GM12878 (cell line): ENCODE measurements around the gene JCHAIN. TPM values are rescaled to one million over a fixed set of nuclear protein-coding genes. Genes with fewer than 3 reads are reported as not detected.

Experiments
- ATAC-seq: fragments of 200-7000 bp; cut with Tn5 transposase; 3 replicates; pipeline ENCODE4 v1.9.1; 2020; ENCODE audit warnings: mild to moderate bottlenecking, moderate library complexity
- BruUV-seq: library from RNA; stranded (reverse); fragments of 400-500 nt; replicated peaks from 2 replicates; lab custom pipeline; 2021; lab: Mats Ljungman, UMichigan
- CTCF ChIA-PET: fragments of 300-600 bp; sonication (Branson Sonifier 250); formaldehyde crosslinking; extraction: SDS; loops from one replicate; lab custom pipeline; 2021; ENCODE audit warnings: inconsistent platforms; lab: Yijun Ruan, JAX
- POLR2A ChIA-PET: fragments of 350-600 bp; formaldehyde crosslinking; extraction: SDS; loops from one replicate; lab custom pipeline; 2021; ENCODE audit warnings: inconsistent platforms; lab: Charles Lee
- RAD21 ChIA-PET: fragments of 300-600 bp; sonication (Branson Sonifier 250); formaldehyde crosslinking; loops from one replicate; lab custom pipeline; 2023; ENCODE audit warnings: antibody characterized with exemption; ENCODE audit not compliant: unreplicated experiment; lab: Charles Lee
- SMC1A ChIA-PET: fragments of 300-600 bp; sonication (Branson Sonifier 250); formaldehyde crosslinking; loops from one replicate; lab custom pipeline; 2023; ENCODE audit not compliant: unreplicated experiment, uncharacterized antibody; lab: Charles Lee
- DNase-seq: peaks from one replicate; pipeline ENCODE4 v3.0.0-alpha.2; 2011; ENCODE audit warnings: low read depth, low spot score
- FAIRE-seq: peaks from 3 replicates; lab custom pipeline; 2011; peaks lifted over from hg19 to GRCh38; lab: Jason Lieb, UNC
- H2AFZ ChIP-seq: 2 replicates; pipeline ENCODE4 v1.6.0; 2011; ENCODE audit warnings: low read depth, low read length, control low read depth; ENCODE audit not compliant: control insufficient read depth
- H3K27ac ChIP-seq: 2 replicates; pipeline ENCODE4 v1.5.1; 2011; ENCODE audit warnings: control low read depth; ENCODE audit not compliant: control insufficient read depth, insufficient read depth
- H3K27me3 ChIP-seq, 2 experiments: replicated peaks in 1 of 2; 2 replicates each; pipeline versions ENCODE4 v1.6.0 to v1.6.1; 2011; ENCODE audit warnings: low read length in 1 of 2; ENCODE audit not compliant: control insufficient read depth in 2 of 2, insufficient read depth in 2 of 2
- H3K36me3 ChIP-seq, 2 experiments: 2 replicates each; pipeline ENCODE4 v1.5.1; 2011; ENCODE audit warnings: low read length in 1 of 2; ENCODE audit not compliant: control insufficient read depth in 2 of 2, insufficient read depth in 2 of 2
- H3K4me1 ChIP-seq: 2 replicates; pipeline ENCODE4 v1.6.1; 2011; ENCODE audit warnings: mild to moderate bottlenecking, low read length, moderate library complexity, mixed read lengths; ENCODE audit not compliant: control insufficient read depth, insufficient read depth
- H3K4me2 ChIP-seq: 2 replicates; pipeline ENCODE4 v1.6.0; 2011; ENCODE audit warnings: control low read depth; ENCODE audit not compliant: control insufficient read depth, insufficient read depth
- H3K4me3 ChIP-seq: fragments of 200-600 bp; sonication (generic); 2 replicates; pipeline ENCODE4 v1.5.1; 2016
- H3K79me2 ChIP-seq: 2 replicates; pipeline ENCODE4 v1.6.0; 2011; ENCODE audit warnings: low read length; ENCODE audit not compliant: control insufficient read depth, insufficient read depth
- H3K9ac ChIP-seq: 2 replicates; pipeline ENCODE4 v1.8.0; 2011; ENCODE audit warnings: low read length, control low read depth, mixed read lengths; ENCODE audit not compliant: control insufficient read depth, insufficient read depth
- H3K9me3 ChIP-seq: replicated peaks from 3 replicates; pipeline ENCODE4 v1.5.1; 2011; ENCODE audit warnings: mild to moderate bottlenecking, low read length; ENCODE audit not compliant: control insufficient read depth, insufficient read depth
- H4K20me1 ChIP-seq: 2 replicates; pipeline ENCODE4 v1.6.0; 2011; ENCODE audit not compliant: control insufficient read depth, insufficient read depth
- WGBS: methylation state at CpG from one replicate; pipeline ENCODE4 v1.1.6; 2016; ENCODE audit warnings: low lambda C conversion rate; ENCODE audit not compliant: insufficient replicate concordance, insufficient coverage; ENCODE audit errors: missing lambda C conversion rate; 5-methylcytosine and 5-hydroxymethylcytosine counted together
- in situ Hi-C: fragments of 300-500 bp; cut with MboI; formaldehyde crosslinking; loops from 9 replicates; pipeline ENCODE4 v1.14.3; 2018; ENCODE audit warnings: mixed read lengths
- intact Hi-C: fragments of 100-400 bp; cut with micrococcal nuclease; formaldehyde crosslinking; loops from one replicate; pipeline ENCODE4 v1.14.2; 2022; ENCODE audit not compliant: unreplicated experiment
- polyA plus RNA-seq, 11 experiments: library from polyadenylated mRNA; depleted of rRNA in 4 of 11; unstranded in 6 of 11; stranded (reverse) in 5 of 11; fragments of >200 nt; fragmentation: Nextera tagmentation in 4 of 11; fragmentation: Illumina TruSeq in 1 of 11; extraction: Ambion mirVana in 4 of 11; extraction: Trizol in 1 of 11; gene quantifications; 1 replicate in 1 of 11; 2 replicates in 10 of 11; pipeline versions ENCODE4 v1.2.1 to v1.2.3, GENCODE V29; 2011 to 2016; ENCODE audit warnings: inconsistent platforms in 2 of 11, missing spikeins in 2 of 11, low read depth in 1 of 11
- total RNA-seq, 4 experiments: library from RNA; depleted of rRNA in 3 of 4; stranded (reverse); fragments of >200 nt in 3 of 4; fragmentation: Illumina TruSeq in 1 of 4; extraction: Trizol in 1 of 4; gene quantifications; 2 replicates each; pipeline versions ENCODE4 v1.2.1 to v1.2.3, GENCODE V29; 2013 to 2021
- TF ChIP-seq, protein P1 (sequence below): fragments of 450-650 bp; IDR thresholded peaks from 2 replicates; pipeline ENCODE4 v1.6.1; 2016; ENCODE audit warnings: mild to moderate bottlenecking, moderate library complexity, borderline replicate concordance

JCHAIN gene
- total and polyA plus RNA-seq, 10 of the 15 experiments (the other 5 are each of a cell fraction or from before 2014, with no cell fraction given) = 188 to 1,045 (median 486) TPM

DNA sequence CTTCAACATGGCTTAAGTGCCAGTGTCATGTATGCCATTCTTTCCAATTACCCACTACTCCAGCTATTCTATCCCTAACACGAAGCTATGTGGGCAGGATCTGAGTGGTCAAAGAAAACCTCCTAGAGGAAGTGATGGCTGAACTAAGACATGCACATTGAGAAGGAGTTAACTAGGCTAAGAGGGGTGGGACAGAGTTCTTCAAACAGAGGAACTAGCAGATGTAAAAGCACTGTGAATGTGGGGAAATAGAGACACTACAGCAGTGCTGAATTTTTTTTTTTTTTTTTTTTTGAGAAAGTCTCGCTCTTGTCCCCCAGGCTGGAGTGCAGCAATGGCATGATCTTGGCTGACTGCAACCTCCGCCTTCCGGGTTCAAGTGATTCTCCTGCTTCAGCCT is 6.2 kb downstream of the JCHAIN start:
- WGBS = 86% methylated on average over 4 of the region's 4 CpGs
- ATAC-seq = peak; percentile 45
- no peak overlapping the region for H3K27ac ChIP-seq
- ChIA-PET RAD21 (interaction anchor here (0.6 to 2.2 kb wide), 5 partner anchors 25 to 407 kb away, joined by 3 to 7 read pairs (median 3); no protein-coding TSS in a partner anchor), CTCF (interaction anchor here (0.6 to 1.8 kb wide), 3 partner anchors 9 to 17 kb away, joined by 4 read pairs; no protein-coding TSS in a partner anchor), POLR2A (interaction anchor here (0.7 kb wide), 1 partner anchor 159 kb away, joined by 4 read pairs; no protein-coding TSS in a partner anchor), SMC1A (interaction anchor here (1.2 to 13.0 kb wide), 4 partner anchors 19 to 74 kb away, joined by 3 to 170 read pairs (median 6); no protein-coding TSS in a partner anchor)
- in situ Hi-C loops = no loop called here
- H3K4me2 ChIP-seq = 0 out of 2 replicates have a peak overlapping the region, but pooled peaks have one; percentile 15
- intact Hi-C loops = no loop called here
- no peaks in the 10 kb centered on the region for H3K27me3 ChIP-seq
- no peak overlapping the region for H2AFZ ChIP-seq
- H4K20me1 ChIP-seq = no peaks in the 10 kb centered on the region
- H3K9me3 ChIP-seq = no peaks in the 10 kb centered on the region
- H3K4me1 ChIP-seq = no peaks in the 10 kb centered on the region; the same call in 1 of the 2 replicates
- no peak for FAIRE-seq
- H3K36me3 ChIP-seq = peaks cover 0 to 3% of the 10 kb centered on the region in 2 experiments; a peak in 1 of 4 replicates
- no peak overlapping the region for H3K9ac ChIP-seq
- H3K79me2 ChIP-seq = peaks cover 10% of the 10 kb centered on the region
- no peak for DNase-seq
- H3K4me3 ChIP-seq = no peak overlapping the region
- TF ChIP-seq, protein P1, sequence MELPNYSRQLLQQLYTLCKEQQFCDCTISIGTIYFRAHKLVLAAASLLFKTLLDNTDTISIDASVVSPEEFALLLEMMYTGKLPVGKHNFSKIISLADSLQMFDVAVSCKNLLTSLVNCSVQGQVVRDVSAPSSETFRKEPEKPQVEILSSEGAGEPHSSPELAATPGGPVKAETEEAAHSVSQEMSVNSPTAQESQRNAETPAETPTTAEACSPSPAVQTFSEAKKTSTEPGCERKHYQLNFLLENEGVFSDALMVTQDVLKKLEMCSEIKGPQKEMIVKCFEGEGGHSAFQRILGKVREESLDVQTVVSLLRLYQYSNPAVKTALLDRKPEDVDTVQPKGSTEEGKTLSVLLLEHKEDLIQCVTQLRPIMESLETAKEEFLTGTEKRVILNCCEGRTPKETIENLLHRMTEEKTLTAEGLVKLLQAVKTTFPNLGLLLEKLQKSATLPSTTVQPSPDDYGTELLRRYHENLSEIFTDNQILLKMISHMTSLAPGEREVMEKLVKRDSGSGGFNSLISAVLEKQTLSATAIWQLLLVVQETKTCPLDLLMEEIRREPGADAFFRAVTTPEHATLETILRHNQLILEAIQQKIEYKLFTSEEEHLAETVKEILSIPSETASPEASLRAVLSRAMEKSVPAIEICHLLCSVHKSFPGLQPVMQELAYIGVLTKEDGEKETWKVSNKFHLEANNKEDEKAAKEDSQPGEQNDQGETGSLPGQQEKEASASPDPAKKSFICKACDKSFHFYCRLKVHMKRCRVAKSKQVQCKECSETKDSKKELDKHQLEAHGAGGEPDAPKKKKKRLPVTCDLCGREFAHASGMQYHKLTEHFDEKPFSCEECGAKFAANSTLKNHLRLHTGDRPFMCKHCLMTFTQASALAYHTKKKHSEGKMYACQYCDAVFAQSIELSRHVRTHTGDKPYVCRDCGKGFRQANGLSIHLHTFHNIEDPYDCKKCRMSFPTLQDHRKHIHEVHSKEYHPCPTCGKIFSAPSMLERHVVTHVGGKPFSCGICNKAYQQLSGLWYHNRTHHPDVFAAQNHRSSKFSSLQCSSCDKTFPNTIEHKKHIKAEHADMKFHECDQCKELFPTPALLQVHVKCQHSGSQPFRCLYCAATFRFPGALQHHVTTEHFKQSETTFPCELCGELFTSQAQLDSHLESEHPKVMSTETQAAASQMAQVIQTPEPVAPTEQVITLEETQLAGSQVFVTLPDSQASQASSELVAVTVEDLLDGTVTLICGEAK = no peak
- BruUV-seq = no TSS peak
